ENCODE results near the gene EGR2.

GRCh38 chr10:62815381-62816075 is 638 bp downstream of the EGR2 start:
- TF ChIP-seq EZH2 (IDR thresholded peaks at IDR 0.05; ENCODE audit: borderline replicate concordance, low read length) (no peak), CTCF (conservative IDR thresholded peaks at IDR 0.05 in 1 of 2, IDR thresholded peaks at IDR 0.05 in 1 of 2; ENCODE audit: extremely low read depth in 1 of 2, insufficient read depth in 1 of 2, low read depth in 1 of 2, low read length in 2 of 2) (no peak)
